Urinary bladder (tissue), 4 donors: ENCODE results near the gene PDCL3. TPM values are rescaled to one million over a fixed set of nuclear protein-coding genes. Genes with fewer than 3 reads are reported as not detected.

Experiments
- DNase-seq: peaks from one replicate; pipeline ENCODE4 v3.0.0-alpha.2; 2015; ENCODE audit errors: extremely low spot score
- H3K27ac ChIP-seq: one replicate; pipeline ENCODE4 v1.5.1; 2013; ENCODE audit warnings: low read depth, mild to moderate bottlenecking, moderate library complexity
- H3K36me3 ChIP-seq: one replicate; pipeline ENCODE4 v1.6.1; 2013; ENCODE audit warnings: mild to moderate bottlenecking, moderate library complexity; ENCODE audit not compliant: insufficient read depth
- H3K4me1 ChIP-seq: one replicate; pipeline ENCODE4 v1.6.1; 2013; ENCODE audit warnings: mild to moderate bottlenecking, moderate library complexity; ENCODE audit not compliant: insufficient read depth
- H3K4me3 ChIP-seq: one replicate; pipeline ENCODE4 v1.5.1; 2013; ENCODE audit warnings: low read depth, low read length
- WGBS: extraction: QIAGEN DNeasy Blood & Tissue Kit; methylation state at CpG from one replicate; pipeline ENCODE4 v1.1.7; 2013; 5-methylcytosine and 5-hydroxymethylcytosine counted together
- polyA plus RNA-seq: library from polyadenylated mRNA; stranded (reverse); fragments of 200-250 nt; gene quantifications from one replicate; pipeline ENCODE4 v1.2.3, GENCODE V29; 2013
- total RNA-seq: library from RNA; depleted of rRNA; stranded (reverse); fragments of >200 nt; gene quantifications from one replicate; pipeline ENCODE4 v1.2.3, GENCODE V29; 2014
- donor health status: healthy with polysubstance abuse.
- donor health status: healthy.

PDCL3 gene
- total and polyA plus RNA-seq, 2 donors = 9.9 to 49.5 TPM

DNA sequence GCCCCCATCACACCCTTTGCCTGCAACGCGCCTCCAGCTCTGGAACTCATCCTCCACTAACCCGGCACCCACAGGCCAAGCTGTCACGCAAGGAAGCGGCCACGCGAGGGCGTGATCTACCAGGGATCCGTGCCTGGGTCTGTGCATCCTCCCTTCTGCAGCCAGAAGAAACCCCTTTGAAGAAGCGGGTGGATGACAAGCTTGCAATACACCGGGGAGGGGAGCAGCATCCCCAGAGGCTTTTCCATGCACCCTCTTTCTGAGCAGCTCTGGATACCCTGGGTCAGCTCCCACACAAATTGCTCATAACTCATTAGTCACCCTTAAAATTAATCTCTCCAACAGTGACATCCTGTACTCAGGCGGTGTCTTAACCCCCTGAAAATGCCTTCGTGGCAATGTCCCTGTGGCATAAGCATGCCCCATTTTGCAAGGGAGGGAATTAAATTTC lies 47.6 kb downstream of the PDCL3 start:
- no peak overlapping the region for H3K27ac ChIP-seq
- WGBS = 20% methylated on average over 13 of the region's 13 CpGs
- DNase-seq = peak; percentile 23
- no peaks in the 10 kb centered on the region for H3K4me1 ChIP-seq
- H3K4me3 ChIP-seq = no peak overlapping the region
- H3K36me3 ChIP-seq = no peaks in the 10 kb centered on the region

DNA sequence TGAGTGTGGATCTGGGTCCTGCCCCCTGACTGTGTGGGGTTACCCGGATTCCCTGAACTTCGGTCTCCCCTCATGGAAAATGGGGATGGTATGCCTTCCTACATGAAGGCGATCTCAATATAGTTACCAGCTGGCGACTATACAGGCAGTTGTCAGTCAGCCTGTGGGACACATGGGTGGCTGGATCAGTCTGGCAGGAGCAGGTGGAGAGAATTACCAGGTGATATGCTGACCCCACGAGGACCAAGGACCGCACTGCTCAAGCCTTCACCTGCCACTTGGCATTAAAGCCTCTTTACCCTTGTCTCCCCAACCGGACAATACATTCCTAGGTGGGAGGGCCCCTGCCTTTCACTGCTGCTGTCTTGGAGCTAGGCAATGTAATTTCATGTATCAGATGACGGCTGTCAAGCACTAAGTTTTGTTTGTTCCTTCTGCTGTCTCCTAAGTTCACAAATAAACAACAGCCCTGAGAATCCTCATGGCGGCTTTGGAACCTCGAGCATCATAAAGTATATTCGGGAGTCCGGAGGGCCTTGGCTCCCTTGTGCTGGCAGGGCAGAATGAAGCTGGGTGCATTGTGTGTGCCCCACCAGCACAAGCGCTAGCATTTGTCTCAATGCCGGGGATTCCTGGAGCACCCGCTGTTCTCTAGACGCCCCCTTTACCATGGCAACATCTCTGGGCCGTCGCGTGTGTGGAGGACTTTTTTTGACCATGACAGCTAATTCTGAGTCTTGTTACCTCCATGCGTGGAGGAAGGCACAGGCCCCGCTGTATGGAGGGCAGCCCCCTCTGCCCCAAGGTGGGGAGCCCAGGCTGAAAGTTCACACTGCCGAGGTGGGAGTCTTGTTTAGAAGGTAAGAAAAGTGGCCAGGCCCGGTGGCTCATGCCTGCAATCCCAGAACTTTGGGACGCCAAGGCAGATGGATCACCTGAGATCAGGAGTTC lies 48.6 kb downstream of the PDCL3 start:
- H3K36me3 ChIP-seq = no peaks in the 10 kb centered on the region
- no peak overlapping the region for H3K4me3 ChIP-seq
- no peak overlapping the region for H3K27ac ChIP-seq
- no peak for DNase-seq
- 96% methylated on average over 24 of the region's 24 CpGs for WGBS
- no peaks in the 10 kb centered on the region for H3K4me1 ChIP-seq

DNA sequence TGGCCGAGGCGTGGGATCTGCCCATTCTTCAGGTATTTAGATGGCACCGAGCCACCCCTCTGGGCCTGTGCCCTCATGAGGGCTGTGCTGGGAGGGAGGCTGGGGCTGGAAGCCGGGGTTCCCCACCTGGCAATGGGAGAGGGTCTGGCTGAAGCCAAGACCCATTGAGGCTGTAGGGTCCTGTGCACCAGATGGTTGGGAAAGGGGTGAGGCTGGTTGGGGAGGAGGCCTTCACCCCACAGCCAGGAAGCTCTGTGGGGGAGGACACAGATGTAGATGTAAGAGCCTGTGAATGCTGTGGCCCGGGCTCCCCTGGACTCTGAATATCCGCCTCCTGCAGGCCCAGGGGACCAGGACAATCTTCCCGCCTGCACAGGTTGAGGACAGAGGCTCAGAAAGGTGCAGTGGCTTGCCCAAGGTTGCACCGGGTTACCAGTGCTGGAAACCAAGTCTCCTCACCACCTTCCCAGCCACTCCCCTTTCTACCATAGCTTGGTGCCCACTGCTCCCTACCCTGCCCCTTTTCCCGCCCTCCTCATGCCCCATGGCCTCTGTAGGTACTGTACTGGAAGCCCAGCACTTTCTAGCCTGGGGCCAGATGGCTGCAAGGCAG lies 49.7 kb downstream of the PDCL3 start:
- Histone ChIP-seq H3K4me1 (no peaks in the 10 kb centered on the region), H3K27ac (no peak overlapping the region), H3K4me3 (no peak overlapping the region), H3K36me3 (no peaks in the 10 kb centered on the region)
- WGBS = 95% methylated on average over 9 of the region's 9 CpGs
- no peak for DNase-seq

DNA sequence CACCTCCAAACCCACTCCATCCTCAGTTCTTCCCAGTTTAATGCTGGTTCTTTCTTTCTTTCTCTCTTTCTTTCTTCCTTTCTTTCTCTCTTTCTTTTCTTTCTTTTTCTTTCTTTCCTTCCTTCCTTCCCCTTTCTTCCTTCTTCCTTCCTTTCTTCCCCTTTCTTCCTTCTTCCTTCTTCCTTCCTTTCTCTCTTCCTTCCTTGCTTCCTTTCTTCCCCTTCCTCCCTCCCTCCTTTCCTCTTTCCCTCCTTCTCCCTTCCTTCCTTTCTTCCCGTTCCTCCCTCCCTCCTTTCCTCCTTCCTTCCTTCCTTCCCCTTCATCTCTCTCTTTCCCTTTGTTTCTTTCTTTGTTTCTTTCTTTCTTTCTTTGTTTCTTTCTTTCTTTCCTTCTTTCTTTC lies 50.9 kb downstream of the PDCL3 start:
- DNase-seq = no peak
- H3K4me3 ChIP-seq = no peak overlapping the region
- no peaks in the 10 kb centered on the region for H3K4me1 ChIP-seq
- no peak overlapping the region for H3K27ac ChIP-seq
- H3K36me3 ChIP-seq = no peaks in the 10 kb centered on the region
- 82% methylated on average over 1 of the region's 1 CpG for WGBS

DNA sequence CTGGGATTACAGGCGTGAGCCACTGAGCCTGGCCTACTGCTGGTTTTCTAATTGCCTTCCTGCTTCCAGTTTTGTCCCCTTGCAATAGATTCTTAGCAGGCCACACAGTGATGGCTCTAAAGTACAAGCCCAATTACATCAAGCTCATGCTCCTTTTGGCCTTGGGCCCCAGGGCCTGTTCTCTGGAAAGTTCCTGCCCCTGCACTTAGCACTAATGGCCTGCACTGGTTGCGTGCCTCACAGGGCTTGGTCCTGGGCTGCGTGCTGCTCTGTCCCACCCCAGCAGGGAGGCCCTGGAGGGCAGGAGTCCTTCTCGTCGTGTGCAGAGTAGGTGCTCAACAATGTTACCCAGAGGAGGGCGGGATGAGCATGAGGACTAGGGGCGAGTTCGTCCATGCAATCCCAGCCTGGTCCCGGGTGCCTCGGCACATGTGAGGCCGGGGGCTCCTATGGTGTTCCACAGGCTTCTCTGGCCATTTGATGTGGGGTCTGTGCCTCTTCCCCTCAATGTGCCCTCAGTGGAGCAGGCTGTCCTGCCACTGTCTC lies 51.7 kb downstream of the PDCL3 start:
- 93% methylated on average over 11 of the region's 11 CpGs for WGBS
- no peak overlapping the region for H3K4me3 ChIP-seq
- no peak overlapping the region for H3K27ac ChIP-seq
- no peaks in the 10 kb centered on the region for H3K36me3 ChIP-seq
- H3K4me1 ChIP-seq = no peaks in the 10 kb centered on the region
- DNase-seq = no peak

DNA sequence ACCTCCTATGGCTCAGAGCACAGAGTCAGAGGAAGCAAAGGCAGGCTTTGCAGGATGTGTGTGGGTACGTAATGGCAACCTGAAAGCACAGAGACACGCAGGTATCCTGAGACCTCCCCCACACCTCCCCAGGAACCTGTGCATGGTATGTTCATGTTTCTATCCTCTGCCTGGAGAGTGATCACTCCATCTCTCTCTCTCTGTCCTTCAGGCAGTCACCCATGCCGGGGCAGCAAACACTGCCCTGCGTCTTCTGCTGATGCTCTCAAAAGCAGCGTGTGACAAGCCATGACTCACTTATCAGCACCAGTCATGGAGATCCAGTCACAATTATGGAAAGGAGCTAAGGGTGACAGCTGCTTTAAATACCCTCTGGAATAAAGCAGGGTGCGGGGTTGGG lies 52.7 kb downstream of the PDCL3 start:
- Histone ChIP-seq H3K36me3 (no peaks in the 10 kb centered on the region), H3K4me1 (no peaks in the 10 kb centered on the region), H3K27ac (no peak overlapping the region), H3K4me3 (no peak overlapping the region)
- DNase-seq = no peak
- WGBS = 67% methylated on average over 6 of the region's 6 CpGs

DNA sequence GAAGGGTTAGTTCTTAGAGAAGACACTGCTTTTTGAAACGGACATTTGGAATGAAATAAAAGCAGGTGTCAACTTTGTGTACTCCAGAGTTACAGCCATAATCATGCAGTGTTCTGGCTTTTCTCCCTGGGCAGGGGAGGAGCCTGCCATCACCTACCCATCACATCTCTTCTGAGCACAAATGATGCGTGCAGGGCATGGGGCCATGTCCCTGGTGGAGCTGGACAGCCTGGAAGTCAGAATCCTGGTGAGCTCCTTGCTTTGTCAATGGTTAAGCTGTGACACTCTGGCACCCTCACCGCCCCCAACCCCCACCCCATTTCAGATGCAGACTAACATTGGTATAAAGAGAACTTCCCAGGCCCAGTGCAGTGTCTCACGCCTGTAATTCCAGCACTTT lies 53.1 kb downstream of the PDCL3 start:
- H3K4me3 ChIP-seq = no peak overlapping the region
- no peaks in the 10 kb centered on the region for H3K36me3 ChIP-seq
- no peak overlapping the region for H3K27ac ChIP-seq
- no peaks in the 10 kb centered on the region for H3K4me1 ChIP-seq
- 59% methylated on average over 4 of the region's 4 CpGs for WGBS
- DNase-seq = no peak

DNA sequence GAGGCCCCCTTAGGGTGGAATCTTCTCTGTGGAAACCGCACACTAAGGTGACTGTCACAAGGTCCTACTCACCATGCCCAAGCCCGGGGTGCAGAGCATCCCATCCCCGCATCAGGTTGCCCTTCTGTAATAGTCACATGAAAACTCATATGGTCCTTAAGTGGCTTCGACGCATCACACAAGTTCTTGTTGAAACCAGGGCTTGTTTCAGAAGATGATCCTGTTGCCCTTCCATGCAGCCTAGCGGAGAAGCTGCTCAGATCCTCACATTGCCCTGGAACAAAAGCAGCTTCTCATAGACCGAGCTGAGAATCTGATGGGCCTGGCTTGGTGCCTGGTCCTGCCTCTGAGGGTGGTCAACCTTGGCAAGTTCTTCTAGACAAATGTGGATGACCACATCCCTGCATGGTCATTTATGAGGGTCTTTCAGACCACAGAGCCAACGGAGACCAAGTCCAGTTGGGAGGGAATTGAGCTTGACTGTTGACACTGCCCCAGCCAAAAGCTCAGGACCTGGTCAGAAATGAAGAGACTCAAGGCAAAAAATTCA lies 54.1 kb downstream of the PDCL3 start:
- no peak for DNase-seq
- no peaks in the 10 kb centered on the region for H3K36me3 ChIP-seq
- no peak overlapping the region for H3K27ac ChIP-seq
- H3K4me1 ChIP-seq = no peaks in the 10 kb centered on the region
- H3K4me3 ChIP-seq = no peak overlapping the region
- 90% methylated on average over 8 of the region's 8 CpGs for WGBS

DNA sequence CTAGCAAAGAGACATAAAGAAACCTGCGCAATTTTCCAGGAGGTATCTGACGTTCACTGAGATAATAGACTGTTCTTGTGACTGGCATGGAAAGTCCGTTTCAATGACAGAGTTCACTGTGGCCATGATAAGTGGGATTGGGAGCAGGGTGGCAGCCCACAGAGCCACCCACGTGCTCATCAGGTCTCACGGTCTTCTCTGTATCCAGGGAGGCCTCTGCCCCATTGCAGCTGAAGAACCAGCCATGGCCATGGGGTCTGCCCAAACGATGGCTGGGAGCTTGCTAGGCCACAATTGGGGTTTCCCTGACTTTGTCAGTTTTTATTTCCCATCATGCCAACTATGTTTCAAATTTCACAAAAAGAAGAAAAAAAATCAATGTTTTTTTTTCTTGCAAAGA lies 57.2 kb downstream of the PDCL3 start:
- WGBS = 89% methylated on average over 6 of the region's 6 CpGs
- no peak overlapping the region for H3K27ac ChIP-seq
- no peaks in the 10 kb centered on the region for H3K4me1 ChIP-seq
- no peak overlapping the region for H3K4me3 ChIP-seq
- no peak for DNase-seq
- H3K36me3 ChIP-seq = no peaks in the 10 kb centered on the region

DNA sequence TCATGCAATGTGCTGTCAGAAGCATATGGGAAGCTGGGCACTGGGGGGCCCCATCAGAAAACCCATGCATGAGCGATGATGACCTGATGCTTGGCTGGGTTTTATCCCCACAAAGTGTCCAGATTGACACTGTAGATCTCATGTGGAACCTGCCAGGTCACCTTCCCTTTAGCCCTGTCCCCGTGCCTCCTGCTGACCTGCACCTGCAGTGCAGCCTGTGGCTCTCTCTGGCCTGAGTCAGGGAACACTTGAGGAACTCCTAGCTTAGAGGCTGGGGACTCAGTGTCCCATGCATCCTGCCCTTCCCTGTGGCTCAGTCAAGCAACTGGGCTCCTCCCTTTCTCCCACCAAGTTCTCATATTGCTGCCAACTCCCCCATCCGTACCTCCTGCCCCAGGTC lies 57.7 kb downstream of the PDCL3 start:
- 89% methylated on average over 3 of the region's 3 CpGs for WGBS
- H3K27ac ChIP-seq = no peak overlapping the region
- no peak for DNase-seq

DNA sequence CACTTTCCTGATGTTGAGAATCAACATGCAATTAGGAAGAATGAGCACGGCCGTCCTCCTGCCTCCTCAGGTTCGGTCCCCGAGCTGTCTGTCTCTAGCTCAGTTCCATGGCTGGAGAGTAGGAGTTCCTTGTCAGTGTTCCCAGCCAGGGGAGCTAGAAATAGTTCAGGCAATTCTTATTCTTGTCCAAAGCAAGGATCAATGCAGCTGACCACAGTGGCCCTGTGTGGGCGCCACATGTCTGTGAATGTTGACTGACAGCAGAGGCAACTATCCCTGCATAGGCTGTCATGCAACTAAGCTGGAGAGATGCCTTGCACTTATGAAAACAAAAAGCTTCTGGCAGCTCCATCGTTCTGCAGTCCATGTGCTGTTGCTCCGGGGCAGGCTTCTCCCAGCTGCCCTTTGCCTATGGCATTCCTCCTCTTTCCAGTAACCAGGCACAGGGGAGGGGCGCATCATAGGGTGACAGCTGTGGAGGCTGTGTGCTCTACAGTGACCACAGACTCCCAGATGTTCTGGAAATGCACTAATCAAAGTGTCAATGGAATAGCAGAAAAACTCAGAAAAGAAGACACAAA lies 58.7 kb downstream of the PDCL3 start:
- no peak overlapping the region for H3K4me3 ChIP-seq
- no peak for DNase-seq
- no peak overlapping the region for H3K27ac ChIP-seq
- 91% methylated on average over 8 of the region's 8 CpGs for WGBS
- H3K4me1 ChIP-seq = no peaks in the 10 kb centered on the region
- H3K36me3 ChIP-seq = no peaks in the 10 kb centered on the region

More for the DNA sequence above, 57.7 kb downstream of the PDCL3 start:
- Histone ChIP-seq H3K4me3 (no peak overlapping the region), H3K4me1 (no peaks in the 10 kb centered on the region), H3K36me3 (no peaks in the 10 kb centered on the region)

DNA sequence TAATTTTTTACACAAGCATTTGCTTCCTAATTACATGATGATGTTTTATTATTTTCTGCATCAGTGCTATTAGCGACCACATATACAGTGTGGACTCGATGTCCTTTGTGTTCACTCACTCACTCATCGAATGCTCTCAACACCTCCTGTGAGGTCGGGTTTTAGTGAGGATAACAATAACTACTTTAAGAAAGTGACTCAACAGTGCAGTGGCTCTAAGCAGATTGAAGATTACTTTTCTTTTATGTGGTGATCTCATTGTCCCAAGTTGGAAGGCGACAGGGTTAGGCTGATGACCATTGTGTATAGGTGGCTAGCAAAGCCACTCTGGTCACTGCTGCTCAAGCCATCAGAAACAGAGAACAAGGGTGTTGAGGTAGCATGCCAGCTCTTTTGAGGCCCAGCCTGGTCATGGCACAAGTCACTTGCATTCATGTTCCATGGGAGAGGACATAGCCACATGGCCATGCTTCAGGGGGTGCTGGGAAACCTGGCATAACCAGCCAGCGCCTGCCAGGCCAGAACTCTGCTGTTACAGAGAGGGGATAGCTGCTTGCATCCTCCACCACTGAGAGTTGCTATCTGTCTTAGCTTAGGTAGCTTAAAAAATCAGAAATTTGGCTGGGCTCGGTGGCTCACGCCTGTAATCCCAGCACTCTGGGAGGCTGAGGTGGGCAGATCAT lies 60.4 kb downstream of the PDCL3 start:
- Histone ChIP-seq H3K27ac (no peak overlapping the region), H3K4me3 (no peak overlapping the region), H3K4me1 (no peaks in the 10 kb centered on the region), H3K36me3 (no peaks in the 10 kb centered on the region)
- 83% methylated on average over 8 of the region's 8 CpGs for WGBS
- DNase-seq = no peak

DNA sequence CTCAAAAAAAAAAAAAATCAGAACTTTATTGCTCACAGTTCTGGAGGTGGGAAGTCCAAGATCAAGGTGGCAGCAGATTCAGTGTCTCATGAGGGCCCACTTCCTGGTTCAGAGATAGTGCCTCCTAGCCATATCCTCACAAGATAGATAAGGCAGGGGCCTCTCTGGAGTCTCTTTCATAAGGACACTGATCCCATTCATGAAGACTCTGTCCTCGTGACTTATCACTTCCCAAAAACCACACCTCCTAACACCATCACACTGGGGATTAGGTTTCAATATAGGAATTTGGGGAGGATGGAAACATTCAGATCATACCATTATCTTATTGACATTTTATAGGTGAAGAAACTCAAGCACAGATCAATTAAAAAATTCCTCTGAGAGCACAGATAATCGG lies 61.1 kb downstream of the PDCL3 start:
- DNase-seq = no peak
- no peaks in the 10 kb centered on the region for H3K36me3 ChIP-seq
- 86% methylated on average over 2 of the region's 2 CpGs for WGBS
- no peak overlapping the region for H3K27ac ChIP-seq
- no peak overlapping the region for H3K4me3 ChIP-seq
- no peaks in the 10 kb centered on the region for H3K4me1 ChIP-seq
